Measurements from ENCODE around the gene PRRT4. TPM values are rescaled to one million over a fixed set of nuclear protein-coding genes. Genes with fewer than 3 reads are reported as not detected.
A peak's percentile ranks its signal among the peaks of the same experiment; 100 is the strongest.

The PRRT4 gene
- total and polyA plus RNA-seq, 9 of the 15 experiments (the other 6 are each of a cell fraction or from before 2014, with no cell fraction given) = not detected

DNA sequence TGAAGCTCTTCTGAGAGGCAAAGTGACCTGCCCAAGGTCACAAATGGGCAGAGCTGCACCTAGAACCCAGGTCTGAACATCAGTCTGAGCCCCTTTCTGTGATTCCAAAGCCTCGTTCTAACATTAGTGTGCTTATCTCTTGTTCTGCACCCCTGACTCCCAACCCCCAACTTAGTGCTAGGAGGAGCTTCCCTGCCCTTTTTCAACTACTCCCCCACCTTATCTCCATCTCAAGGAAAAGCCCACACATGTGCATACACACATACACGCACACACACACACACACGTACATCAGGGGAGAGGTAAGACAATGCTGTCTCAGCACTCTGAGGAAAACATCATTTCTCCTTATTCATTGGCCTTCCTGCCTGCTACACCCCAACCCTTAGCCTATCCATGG lies 8.3 kb downstream of the PRRT4 start:
- DNase-seq (ENCODE audit: extremely low read depth in 1 of 4, low spot score in 3 of 4) (peak; percentile 68 to 75 (median 72)), ATAC-seq (peak; percentile 47), FAIRE-seq (peak; percentile 82)
- Histone ChIP-seq H2AFZ (ENCODE audit: low read depth, low read length) (peak overlapping the region; percentile 26; the same call in 1 of the 2 replicates), H3K4me1 (replicated peaks in 1 of 2; ENCODE audit: control insufficient read depth in 2 of 2, insufficient read depth in 2 of 2, low read length in 2 of 2) (peaks cover 12 to 20% of the 10 kb centered on the region in 2 experiments), H3K27me3 (ENCODE audit: control insufficient read depth in 2 of 2, insufficient read depth in 2 of 2, low read length in 2 of 2) (peaks cover 7 to 32% of the 10 kb centered on the region in 2 experiments; a peak in 4 of 5 replicates), H3K4me3 (no peak overlapping the region), H3K9me3 (replicated peaks; ENCODE audit: control insufficient read depth, insufficient read depth, low read depth, low read length) (no peaks in the 10 kb centered on the region), H3K79me2 (ENCODE audit: control insufficient read depth, insufficient read depth, low read length) (no peaks in the 10 kb centered on the region), H4K20me1 (replicated peaks; ENCODE audit: control insufficient read depth, insufficient read depth, low read length) (no peaks in the 10 kb centered on the region), H3K9me1 (ENCODE audit: control insufficient read depth, insufficient read depth, low read length) (peaks cover 3% of the 10 kb centered on the region), H3K4me2 (ENCODE audit: insufficient read depth, low read length) (peak overlapping the region; percentile 49; the same call in 1 of the 2 replicates), H3K36me3 (ENCODE audit: control insufficient read depth, insufficient read depth, low read length) (no peaks in the 10 kb centered on the region), H3K27ac (ENCODE audit: extremely low read depth, low read depth, low read length) (no peak overlapping the region), H3K9ac (ENCODE audit: insufficient read depth in 1 of 2, low read depth in 2 of 2, low read length in 2 of 2) (no peak overlapping the region)
- WGBS (ENCODE audit: insufficient coverage, low coverage, missing lambda C conversion rate) = 0% methylated on average over 3 of the region's 3 CpGs
- ChIA-PET POLR2A (interaction anchor here (0.5 to 1.1 kb wide), 3 partner anchors 10 to 358 kb away, joined by 3 to 4 read pairs (median 3); partner anchors contain the start of gene RBM28), CTCF (ENCODE audit: low intra/inter-chr PET ratio) (no interaction called here)
- intact Hi-C loops (cut with micrococcal nuclease) = no loop called here
- BruUV-seq (replicated peaks) = no TSS peak
- in situ Hi-C loops (cut with MboI) = no loop called here
- TF ChIP-seq SOX6 (IDR thresholded peaks at IDR 0.05) (0 out of 2 replicates have a peak, but pooled peaks have one; percentile 57), MCM3 (IDR thresholded peaks at IDR 0.05) (peak; percentile 83; the same call in 1 of the 2 replicates), EGR1 (conservative IDR thresholded peaks at IDR 0.05) (peak; percentile 50; the same call in 1 of the 2 replicates), SAFB (IDR thresholded peaks at IDR 0.05; ENCODE audit: borderline replicate concordance, low read depth, low read length) (no peak), TCF3 (CRISPR knock-in tag; IDR thresholded peaks at IDR 0.05) (peak; percentile 72), HDAC2 (IDR thresholded peaks at IDR 0.05) (peak; percentile 76), PHB2 (IDR thresholded peaks at IDR 0.05; ENCODE audit: low read depth) (0 out of 2 replicates have a peak, but pooled peaks have one; percentile 19), ZKSCAN3 (CRISPR knock-in tag; IDR thresholded peaks at IDR 0.05) (no peak)
- TF ChIP-seq, protein P1, sequence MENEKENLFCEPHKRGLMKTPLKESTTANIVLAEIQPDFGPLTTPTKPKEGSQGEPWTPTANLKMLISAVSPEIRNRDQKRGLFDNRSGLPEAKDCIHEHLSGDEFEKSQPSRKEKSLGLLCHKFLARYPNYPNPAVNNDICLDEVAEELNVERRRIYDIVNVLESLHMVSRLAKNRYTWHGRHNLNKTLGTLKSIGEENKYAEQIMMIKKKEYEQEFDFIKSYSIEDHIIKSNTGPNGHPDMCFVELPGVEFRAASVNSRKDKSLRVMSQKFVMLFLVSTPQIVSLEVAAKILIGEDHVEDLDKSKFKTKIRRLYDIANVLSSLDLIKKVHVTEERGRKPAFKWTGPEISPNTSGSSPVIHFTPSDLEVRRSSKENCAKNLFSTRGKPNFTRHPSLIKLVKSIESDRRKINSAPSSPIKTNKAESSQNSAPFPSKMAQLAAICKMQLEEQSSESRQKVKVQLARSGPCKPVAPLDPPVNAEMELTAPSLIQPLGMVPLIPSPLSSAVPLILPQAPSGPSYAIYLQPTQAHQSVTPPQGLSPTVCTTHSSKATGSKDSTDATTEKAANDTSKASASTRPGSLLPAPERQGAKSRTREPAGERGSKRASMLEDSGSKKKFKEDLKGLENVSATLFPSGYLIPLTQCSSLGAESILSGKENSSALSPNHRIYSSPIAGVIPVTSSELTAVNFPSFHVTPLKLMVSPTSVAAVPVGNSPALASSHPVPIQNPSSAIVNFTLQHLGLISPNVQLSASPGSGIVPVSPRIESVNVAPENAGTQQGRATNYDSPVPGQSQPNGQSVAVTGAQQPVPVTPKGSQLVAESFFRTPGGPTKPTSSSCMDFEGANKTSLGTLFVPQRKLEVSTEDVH (IDR thresholded peaks at IDR 0.05; ENCODE audit: low read depth, partially characterized antibody) = peak; percentile 41
- TF ChIP-seq, protein P2, sequence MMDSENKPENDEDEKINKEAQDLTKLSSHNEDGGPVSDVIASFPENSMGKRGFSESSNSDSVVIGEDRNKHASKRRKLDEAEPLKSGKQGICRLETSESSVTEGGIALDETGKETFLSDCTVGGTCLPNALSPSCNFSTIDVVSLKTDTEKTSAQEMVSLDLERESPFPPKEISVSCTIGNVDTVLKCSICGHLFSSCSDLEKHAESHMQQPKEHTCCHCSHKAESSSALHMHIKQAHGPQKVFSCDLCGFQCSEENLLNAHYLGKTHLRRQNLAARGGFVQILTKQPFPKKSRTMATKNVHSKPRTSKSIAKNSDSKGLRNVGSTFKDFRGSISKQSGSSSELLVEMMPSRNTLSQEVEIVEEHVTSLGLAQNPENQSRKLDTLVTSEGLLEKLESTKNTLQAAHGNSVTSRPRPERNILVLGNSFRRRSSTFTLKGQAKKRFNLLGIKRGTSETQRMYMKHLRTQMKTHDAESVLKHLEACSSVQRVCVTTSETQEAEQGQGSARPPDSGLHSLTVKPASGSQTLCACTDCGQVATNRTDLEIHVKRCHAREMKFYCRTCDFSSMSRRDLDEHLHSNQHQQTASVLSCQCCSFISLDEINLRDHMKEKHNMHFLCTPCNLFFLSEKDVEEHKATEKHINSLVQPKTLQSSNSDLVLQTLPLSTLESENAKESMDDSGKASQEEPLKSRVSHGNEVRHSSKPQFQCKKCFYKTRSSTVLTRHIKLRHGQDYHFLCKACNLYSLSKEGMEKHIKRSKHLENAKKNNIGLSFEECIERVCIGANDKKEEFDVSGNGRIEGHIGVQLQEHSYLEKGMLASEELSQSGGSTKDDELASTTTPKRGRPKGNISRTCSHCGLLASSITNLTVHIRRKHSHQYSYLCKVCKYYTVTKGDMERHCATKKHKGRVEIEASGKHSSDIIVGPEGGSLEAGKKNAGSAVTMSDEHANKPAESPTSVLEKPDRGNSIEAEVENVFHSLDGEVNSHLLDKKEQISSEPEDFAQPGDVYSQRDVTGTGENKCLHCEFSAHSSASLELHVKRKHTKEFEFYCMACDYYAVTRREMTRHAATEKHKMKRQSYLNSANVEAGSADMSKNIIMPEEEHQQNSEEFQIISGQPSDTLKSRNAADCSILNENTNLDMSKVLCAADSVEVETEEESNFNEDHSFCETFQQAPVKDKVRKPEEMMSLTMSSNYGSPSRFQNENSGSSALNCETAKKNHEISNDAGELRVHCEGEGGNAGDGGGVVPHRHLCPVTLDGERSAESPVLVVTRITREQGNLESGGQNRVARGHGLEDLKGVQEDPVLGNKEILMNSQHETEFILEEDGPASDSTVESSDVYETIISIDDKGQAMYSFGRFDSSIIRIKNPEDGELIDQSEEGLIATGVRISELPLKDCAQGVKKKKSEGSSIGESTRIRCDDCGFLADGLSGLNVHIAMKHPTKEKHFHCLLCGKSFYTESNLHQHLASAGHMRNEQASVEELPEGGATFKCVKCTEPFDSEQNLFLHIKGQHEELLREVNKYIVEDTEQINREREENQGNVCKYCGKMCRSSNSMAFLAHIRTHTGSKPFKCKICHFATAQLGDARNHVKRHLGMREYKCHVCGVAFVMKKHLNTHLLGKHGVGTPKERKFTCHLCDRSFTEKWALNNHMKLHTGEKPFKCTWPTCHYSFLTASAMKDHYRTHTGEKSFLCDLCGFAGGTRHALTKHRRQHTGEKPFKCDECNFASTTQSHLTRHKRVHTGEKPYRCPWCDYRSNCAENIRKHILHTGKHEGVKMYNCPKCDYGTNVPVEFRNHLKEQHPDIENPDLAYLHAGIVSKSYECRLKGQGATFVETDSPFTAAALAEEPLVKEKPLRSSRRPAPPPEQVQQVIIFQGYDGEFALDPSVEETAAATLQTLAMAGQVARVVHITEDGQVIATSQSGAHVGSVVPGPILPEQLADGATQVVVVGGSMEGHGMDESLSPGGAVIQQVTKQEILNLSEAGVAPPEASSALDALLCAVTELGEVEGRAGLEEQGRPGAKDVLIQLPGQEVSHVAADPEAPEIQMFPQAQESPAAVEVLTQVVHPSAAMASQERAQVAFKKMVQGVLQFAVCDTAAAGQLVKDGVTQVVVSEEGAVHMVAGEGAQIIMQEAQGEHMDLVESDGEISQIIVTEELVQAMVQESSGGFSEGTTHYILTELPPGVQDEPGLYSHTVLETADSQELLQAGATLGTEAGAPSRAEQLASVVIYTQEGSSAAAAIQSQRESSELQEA (IDR thresholded peaks at IDR 0.05; ENCODE audit: low read depth) = no peak
- TF ChIP-seq, protein P3, sequence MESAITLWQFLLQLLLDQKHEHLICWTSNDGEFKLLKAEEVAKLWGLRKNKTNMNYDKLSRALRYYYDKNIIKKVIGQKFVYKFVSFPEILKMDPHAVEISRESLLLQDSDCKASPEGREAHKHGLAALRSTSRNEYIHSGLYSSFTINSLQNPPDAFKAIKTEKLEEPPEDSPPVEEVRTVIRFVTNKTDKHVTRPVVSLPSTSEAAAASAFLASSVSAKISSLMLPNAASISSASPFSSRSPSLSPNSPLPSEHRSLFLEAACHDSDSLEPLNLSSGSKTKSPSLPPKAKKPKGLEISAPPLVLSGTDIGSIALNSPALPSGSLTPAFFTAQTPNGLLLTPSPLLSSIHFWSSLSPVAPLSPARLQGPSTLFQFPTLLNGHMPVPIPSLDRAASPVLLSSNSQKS (CRISPR knock-in tag; IDR thresholded peaks at IDR 0.05) = no peak

All from K562 (cell line).